Renal cortex interstitium (tissue), 15 donors: ENCODE data around the gene MCMBP. TPM values are rescaled to one million over a fixed set of nuclear protein-coding genes. Genes with fewer than 3 reads are reported as not detected.
"Not testable (repeated sequence)": the region's sequence is repeated elsewhere in the genome, so short reads cannot be mapped to it uniquely, and the experiment has no call there.

Source experiments
- DNase-seq, 11 donors: peaks; one replicate each; pipeline ENCODE4 v3.0.0-alpha.2; 2013; ENCODE audit warnings: low read depth in 9 of 11, low spot score in 4 of 11; ENCODE audit errors: extremely low read depth in 1 of 11
- long read RNA-seq, 16 experiments: transcript quantifications; one replicate each; lab custom pipeline, GENCODE V29; 2026
- polyA plus RNA-seq, 3 donors: library from polyadenylated mRNA; unstranded; fragments of 120-200 nt; gene quantifications; one replicate each; pipeline ENCODE4 v1.2.1, GENCODE V29; 2013; ENCODE audit not compliant: insufficient read length in 3 of 3

MCMBP gene
- 10 to 100 TPM; 50.2 to 65.4 (median 62.9) TPM for polyA plus RNA-seq
- long read RNA-seq, donor 1, full-length matches to known transcripts: 10 of 10 reads
- long read RNA-seq, donor 1, partial matches to known transcripts: 0 of 10 reads
- long read RNA-seq, donor 1, other reads (novel, unspliced or antisense): 0 of 10 reads
- long read RNA-seq, donor 2, full-length matches to known transcripts: 9 of 9 reads
- long read RNA-seq, donor 2, partial matches to known transcripts: 0 of 9 reads
- long read RNA-seq, donor 2, other reads (novel, unspliced or antisense): 0 of 9 reads
- long read RNA-seq, donor 3, full-length matches to known transcripts: 10 of 10 reads
- long read RNA-seq, donor 3, partial matches to known transcripts: 0 of 10 reads
- long read RNA-seq, donor 3, other reads (novel, unspliced or antisense): 0 of 10 reads
- long read RNA-seq, donor 4, full-length matches to known transcripts: 11 of 11 reads
- long read RNA-seq, donor 4, partial matches to known transcripts: 0 of 11 reads
- long read RNA-seq, donor 4, other reads (novel, unspliced or antisense): 0 of 11 reads
- long read RNA-seq, donor 5: 0 reads
- long read RNA-seq, donor 6, full-length matches to known transcripts: 6 of 6 reads
- long read RNA-seq, donor 6, partial matches to known transcripts: 0 of 6 reads
- long read RNA-seq, donor 6, other reads (novel, unspliced or antisense): 0 of 6 reads
- long read RNA-seq, donor 7, full-length matches to known transcripts: 6 of 6 reads
- long read RNA-seq, donor 7, partial matches to known transcripts: 0 of 6 reads
- long read RNA-seq, donor 7, other reads (novel, unspliced or antisense): 0 of 6 reads
- long read RNA-seq, donor 8, full-length matches to known transcripts: 13 of 19 reads
- long read RNA-seq, donor 8, partial matches to known transcripts: 6 of 19 reads
- long read RNA-seq, donor 8, other reads (novel, unspliced or antisense): 0 of 19 reads
- long read RNA-seq, donor 9, full-length matches to known transcripts: 13 of 13 reads
- long read RNA-seq, donor 9, partial matches to known transcripts: 0 of 13 reads
- long read RNA-seq, donor 9, other reads (novel, unspliced or antisense): 0 of 13 reads
- long read RNA-seq, donor 10, full-length matches to known transcripts: 4 of 4 reads
- long read RNA-seq, donor 10, partial matches to known transcripts: 0 of 4 reads
- long read RNA-seq, donor 10, other reads (novel, unspliced or antisense): 0 of 4 reads
- long read RNA-seq, donor 11, full-length matches to known transcripts: 1 of 28 reads
- long read RNA-seq, donor 11, partial matches to known transcripts: 27 of 28 reads
- long read RNA-seq, donor 11, other reads (novel, unspliced or antisense): 0 of 28 reads
- long read RNA-seq, donor 12: 0 reads
- long read RNA-seq, donor 13: 0 reads
- long read RNA-seq, donor 14, full-length matches to known transcripts: 8 of 8 reads
- long read RNA-seq, donor 14, partial matches to known transcripts: 0 of 8 reads
- long read RNA-seq, donor 14, other reads (novel, unspliced or antisense): 0 of 8 reads
- long read RNA-seq, donor 15, full-length matches to known transcripts: 4 of 4 reads
- long read RNA-seq, donor 15, partial matches to known transcripts: 0 of 4 reads
- long read RNA-seq, donor 15, other reads (novel, unspliced or antisense): 0 of 4 reads
- long read RNA-seq, donor 16, full-length matches to known transcripts: 19 of 31 reads
- long read RNA-seq, donor 16, partial matches to known transcripts: 12 of 31 reads
- long read RNA-seq, donor 16, other reads (novel, unspliced or antisense): 0 of 31 reads

GRCh38 chr10:119872610-119872859, at the start of gene MCMBP:
MCMBP (minus strand) TSS chr10:119872843; CDS start chr10:119872584, 259 bp downstream.
- no peak for DNase-seq

- no peak for DNase-seq
These were observed 47.2 kb upstream of the MCMBP start for GRCh38 chr10:119919826-119920225.

DNA sequence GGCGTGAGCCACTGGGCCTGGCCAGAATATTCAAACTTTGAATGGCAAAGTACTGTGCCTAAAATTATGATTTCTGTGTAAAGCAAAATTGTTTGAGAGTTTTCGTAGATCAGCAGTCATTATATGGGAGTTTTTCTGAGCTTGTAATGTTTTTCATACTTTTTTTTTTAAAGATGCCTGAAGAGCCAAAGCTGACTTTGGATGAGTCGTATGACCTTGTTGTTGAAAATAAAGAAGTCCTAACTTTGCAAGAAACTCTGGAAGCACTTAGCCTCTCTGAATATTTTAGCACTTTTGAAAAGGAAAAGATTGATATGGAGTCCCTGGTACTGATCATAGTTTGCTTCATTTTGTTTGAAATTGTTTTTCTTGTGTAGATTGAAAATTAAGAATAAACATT, 46.6 kb upstream of the MCMBP start:
- no peak for DNase-seq

DNA sequence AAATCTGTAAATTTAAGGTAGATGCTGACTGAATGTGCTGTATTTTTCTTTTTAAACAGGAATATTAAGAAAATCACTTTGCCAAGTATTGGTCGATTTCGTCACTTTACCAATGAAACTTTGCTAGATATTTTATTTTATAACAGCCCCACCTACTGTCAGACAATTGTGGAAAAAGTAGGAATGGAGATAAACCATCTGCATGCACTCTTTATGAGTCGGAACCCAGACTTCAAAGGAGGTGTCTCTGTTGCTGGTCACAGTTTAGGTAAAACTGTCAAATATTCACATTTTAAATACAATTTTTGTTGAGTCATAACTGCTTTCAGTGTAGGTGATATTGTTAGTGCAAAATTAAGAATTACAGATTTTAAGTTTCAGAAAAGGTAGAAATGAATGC, 45.1 kb upstream of the MCMBP start:
- no peak for DNase-seq

DNA sequence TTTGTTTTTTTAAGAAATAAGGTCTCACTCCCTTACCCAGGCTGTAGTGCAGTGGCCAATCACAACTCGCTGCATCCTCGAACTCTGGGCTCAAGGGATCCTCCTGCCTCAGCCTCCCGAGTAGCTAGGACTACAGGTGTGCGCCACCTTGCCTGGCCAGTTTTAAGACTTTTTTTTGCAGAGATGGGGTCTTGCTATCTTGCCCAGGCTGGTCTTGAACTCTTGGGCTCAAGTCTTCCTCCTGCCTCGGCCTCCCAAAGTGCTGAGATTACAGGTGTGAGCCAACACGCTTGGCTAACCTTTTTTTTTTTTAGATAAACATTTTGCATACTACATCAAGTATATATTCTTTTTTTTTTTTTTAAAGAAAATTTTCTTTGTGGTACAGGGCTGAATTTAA, 38.0 kb upstream of the MCMBP start:
- DNase-seq: no peak

DNA sequence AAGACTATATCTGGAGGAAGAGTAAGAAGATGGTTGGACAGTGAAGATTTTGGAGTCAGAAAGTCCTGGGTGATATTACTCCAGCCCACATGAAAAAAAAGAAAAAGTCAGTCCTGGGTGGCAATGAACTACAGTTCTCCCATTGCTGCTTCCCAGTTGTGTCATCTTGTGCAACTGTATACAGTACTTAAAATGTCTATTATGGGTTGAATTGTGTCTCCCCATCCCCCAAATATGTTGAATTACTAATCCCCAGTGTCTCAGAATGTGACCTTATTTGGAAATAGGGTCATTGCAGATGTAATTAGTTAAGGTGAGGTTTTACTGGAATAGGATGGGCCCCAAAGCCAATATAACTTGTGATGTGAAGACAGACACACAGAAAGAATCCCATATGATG, 35.5 kb upstream of the MCMBP start:
- DNase-seq: no peak

- not testable (repeated sequence) for DNase-seq
These were observed 35.1 kb upstream of the MCMBP start for GRCh38 chr10:119907695-119908094.

DNA sequence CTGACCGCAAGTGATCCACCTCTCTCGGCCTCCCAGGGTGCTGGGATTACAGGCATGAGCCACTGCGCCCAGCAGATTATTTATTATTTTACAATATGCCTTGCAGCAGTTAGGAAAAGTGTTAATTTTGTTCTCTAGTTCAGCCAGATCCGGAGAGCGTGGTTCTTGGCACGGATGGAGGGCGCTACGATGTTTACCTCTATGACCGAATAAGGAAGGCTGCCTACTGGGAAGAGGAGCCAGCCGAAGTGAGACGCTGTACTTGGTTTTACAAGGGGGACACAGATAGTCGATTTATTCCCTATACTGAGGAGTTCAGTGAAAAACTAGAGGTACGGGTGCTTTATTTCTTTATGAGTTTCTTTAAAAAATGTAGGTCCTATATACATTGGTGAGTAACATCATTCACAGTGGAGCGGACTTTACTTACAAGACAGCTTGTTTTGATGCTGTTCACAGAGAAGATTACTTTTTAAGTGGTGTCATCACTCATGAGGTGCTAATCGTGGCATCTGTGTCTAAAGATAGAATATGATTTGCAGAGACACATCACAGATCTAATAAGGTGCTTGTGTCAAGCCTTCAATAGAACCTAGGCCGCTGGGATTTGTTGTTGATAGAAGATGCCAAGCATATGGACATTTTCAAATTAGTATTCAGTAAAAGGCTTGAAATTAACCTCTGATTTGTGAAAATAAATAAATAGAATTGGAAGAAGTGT, 31.5 kb upstream of the MCMBP start:
- no peak for DNase-seq

- DNase-seq: no peak
These were observed 25.9 kb upstream of the MCMBP start for GRCh38 chr10:119898577-119898976.

DNA sequence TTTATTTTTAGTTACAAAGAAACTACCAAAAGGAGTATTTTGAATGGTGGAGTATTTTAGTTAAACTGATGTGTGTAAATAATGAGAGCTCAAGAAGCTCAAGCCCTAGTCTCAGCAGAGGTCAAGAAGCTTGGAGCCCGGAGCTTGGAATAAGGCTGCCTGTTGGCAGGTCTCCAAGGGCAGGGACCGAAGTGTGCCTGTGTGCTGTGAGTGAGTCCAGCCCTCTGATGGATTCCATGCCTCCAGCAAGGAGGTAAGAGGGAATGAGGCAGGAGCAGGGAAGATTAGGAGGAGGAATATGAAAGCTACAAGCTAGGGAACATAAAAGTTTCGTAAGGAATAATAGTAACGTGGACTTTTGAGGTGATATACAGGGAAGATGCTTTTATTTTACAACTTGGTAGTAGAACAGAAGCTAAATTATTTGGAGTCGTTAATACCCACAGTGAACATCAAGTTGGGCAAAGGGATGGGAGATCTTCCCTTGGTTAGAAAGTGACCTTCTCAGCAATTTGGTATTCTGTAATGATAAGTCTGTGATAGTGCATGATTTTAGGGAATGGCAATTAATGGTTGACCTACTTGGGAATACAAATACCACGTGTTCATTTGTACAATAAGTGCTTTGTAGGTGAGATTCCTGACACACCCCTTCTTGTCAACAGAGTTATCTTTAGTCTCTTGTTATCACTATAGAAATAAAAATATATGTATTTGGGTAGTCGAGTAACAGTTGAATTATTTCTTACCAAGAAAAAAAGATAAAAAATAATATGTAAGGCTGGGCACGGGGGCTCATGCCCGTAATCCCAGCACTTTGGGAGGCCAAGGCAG, 24.5 kb upstream of the MCMBP start:
- DNase-seq: peak in 3 of 11 donors; percentile 17 to 42 (median 18)

- no peak for DNase-seq
These were observed 23.5 kb upstream of the MCMBP start for GRCh38 chr10:119896061-119896655.

DNA sequence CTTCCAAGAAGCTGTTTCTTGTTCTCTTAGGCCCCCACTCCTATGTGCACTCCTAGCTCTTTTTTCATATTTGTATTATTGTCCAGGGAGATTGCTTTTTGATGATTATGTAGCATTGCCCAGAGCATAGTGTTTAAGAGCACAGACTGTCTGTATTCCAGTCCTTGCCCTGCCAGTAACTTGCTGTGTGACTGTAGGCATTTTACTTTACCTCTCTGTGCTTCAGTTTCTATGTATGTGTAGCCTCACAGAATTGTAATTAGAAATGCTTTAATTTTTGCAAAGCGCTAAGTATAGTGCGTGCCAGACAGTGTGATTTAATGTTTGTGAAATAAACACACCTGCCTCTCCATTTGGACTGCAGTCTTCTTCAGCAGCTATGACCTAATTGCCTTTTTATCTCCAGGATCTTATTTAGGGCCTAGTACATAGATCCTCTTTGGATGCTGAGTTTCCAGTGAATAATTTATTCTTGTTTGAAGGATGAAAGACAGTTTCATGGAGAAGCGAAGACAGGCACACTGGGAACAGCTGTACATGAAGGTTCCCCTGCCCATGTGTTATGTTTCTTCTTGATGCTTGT, 21.3 kb upstream of the MCMBP start:
- no peak for DNase-seq

- no peak for DNase-seq
These were observed 20.4 kb upstream of the MCMBP start for GRCh38 chr10:119893074-119893473.

GRCh38 chr10:119892188-119893065, 19.8 kb upstream of the MCMBP start, which contains the start of gene SEC23IP:
SEC23IP (plus strand) TSS chr10:119892730; CDS start chr10:119892783, 53 bp downstream.
- peak; percentile 89 to 96 (median 92) for DNase-seq

- not testable (repeated sequence) for DNase-seq
These were observed 19.2 kb upstream of the MCMBP start for GRCh38 chr10:119891849-119892187.
